ENCODE measurements around the gene LRBA.

DNA sequence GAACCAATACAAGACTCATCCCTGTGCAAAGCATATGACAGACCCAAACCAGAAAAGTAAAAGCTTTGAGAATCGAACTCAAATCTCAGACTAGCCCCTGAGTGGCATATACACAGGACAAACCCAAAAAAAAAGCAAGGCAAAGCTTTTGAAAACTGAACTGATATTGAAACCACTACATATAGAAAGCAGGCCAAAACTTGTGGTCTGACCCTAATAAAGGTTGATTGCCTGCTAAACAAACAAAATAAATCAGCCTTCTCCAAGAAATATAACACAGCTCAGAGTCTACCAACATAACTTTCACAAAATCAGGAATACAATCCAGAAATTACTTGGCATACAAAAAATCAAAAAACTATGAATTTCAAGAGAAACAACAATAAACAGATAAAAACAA, 40.3 kb downstream of the LRBA start:
- TF ChIP-seq, protein P1, sequence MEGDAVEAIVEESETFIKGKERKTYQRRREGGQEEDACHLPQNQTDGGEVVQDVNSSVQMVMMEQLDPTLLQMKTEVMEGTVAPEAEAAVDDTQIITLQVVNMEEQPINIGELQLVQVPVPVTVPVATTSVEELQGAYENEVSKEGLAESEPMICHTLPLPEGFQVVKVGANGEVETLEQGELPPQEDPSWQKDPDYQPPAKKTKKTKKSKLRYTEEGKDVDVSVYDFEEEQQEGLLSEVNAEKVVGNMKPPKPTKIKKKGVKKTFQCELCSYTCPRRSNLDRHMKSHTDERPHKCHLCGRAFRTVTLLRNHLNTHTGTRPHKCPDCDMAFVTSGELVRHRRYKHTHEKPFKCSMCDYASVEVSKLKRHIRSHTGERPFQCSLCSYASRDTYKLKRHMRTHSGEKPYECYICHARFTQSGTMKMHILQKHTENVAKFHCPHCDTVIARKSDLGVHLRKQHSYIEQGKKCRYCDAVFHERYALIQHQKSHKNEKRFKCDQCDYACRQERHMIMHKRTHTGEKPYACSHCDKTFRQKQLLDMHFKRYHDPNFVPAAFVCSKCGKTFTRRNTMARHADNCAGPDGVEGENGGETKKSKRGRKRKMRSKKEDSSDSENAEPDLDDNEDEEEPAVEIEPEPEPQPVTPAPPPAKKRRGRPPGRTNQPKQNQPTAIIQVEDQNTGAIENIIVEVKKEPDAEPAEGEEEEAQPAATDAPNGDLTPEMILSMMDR (IDR thresholded peaks at IDR 0.05 in 4 of 5, conservative IDR thresholded peaks at IDR 0.05 in 1 of 5), result no peak
- TF ChIP-seq POLR2A (IDR thresholded peaks at IDR 0.05), result no peak

Measured in gastrocnemius medialis (tissue), 4 donors.